Activated naive CD4-positive, alpha-beta T cell treated with anti-CD3 and anti-CD28 coated beads, Interleukin-2, amount 50 U/mL, for 16 hours (primary cell): Measurements from ENCODE around the gene CETN2.
"Not testable (repeated sequence)": the region's sequence is repeated elsewhere in the genome, so short reads cannot be mapped to it uniquely, and the experiment has no call there.

ENCODE experiments used
- DNase-seq: peaks from one replicate; pipeline ENCODE4 v3.0.0-alpha.2; 2020

Gene CETN2

DNA sequence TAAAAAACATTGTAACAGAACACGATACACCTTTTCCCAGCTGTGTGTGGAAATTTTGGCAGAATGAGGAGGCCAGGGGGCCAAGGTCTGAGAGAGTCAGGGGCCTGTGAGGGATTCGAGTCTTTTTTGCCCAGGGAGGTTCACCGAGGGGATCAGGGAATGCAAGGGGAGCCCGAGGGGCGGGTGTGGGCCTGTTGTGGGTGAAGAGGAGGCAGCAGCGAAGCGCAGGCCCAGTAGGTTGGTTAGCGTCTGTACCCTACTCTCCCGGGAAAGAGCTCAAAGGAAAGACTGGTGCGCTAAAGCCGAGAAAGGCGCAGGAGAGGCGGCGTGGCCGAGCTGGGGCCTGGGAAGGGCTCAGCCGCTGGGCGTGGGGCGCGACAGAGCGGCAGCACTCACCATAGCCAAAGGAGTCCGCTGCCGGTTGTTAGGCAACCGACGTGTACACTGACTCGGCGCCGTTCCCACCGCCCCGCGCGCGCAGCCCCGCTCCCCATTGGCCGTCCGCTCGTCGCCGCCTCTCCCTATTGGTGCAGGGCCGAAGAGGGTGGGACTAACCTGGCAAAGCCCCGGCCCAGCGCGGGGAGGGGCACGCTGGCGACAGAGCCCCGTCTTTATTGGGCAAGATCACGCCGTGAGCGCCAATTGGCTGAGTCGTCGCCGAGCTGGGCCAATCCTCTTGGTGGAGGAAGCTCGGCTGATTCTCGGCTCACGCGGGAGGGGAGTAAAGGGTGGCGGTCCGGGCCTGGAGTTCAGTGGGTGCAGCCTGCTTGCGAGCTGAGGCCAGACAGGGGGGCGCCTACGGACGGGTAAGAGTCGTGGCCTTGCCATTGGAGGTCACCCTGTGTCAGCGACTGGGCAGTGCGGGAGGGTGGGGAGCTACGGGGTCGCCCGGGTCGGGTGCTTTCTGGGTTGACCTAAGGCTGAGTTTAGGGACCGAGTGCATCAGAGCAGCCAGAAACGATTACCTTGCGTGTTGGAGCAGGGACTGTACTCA, at the start of gene CETN2, which contains the start of gene NSDHL:
CETN2 (minus strand) TSS at position 446 of the 994 bp plus-strand sequence; CDS start at position 399, 47 bp downstream.
NSDHL (plus strand) TSS at position 752 of the 994 bp plus-strand sequence. CDS start 15,262 bp downstream, outside the sequence.
- DNase-seq, result peak; percentile 95

DNA sequence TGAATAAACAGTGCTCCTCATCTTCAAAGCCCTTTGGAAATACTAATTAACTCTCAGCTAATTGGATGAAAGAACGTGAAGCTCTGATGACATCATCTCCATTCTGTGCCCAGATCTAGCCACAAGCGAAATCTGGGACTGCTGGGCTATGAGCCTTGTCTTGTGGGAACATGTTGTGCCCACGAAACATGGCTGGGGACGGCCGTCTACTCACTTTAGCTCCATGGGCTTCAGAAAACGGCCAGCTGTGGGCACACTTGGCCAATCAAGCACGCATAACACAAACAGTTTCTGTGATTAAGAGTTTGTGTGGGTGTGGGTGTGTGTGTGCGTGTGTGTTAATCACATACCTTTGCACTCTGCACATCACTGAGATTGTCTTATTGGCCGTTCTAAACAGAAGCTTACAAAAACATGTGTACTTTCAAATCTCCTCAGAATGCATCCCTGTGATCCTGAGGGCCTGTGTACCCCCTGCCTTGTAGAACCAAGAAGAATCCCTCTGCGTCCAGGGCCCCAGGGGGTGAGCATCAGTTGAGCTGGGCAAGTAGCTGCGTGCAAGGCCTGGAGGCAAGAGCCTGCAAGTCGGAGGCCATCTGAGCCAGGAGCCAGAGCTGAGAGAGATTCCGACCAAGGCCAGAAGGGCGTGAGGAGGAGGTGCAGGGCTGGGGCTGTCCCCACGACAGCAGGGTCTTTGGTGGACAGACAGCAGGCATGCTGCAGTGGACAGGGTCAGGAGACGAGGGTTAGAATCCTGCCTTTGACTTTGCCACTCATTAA, 48.6 kb upstream of the CETN2 start:
- no peak for DNase-seq

DNA sequence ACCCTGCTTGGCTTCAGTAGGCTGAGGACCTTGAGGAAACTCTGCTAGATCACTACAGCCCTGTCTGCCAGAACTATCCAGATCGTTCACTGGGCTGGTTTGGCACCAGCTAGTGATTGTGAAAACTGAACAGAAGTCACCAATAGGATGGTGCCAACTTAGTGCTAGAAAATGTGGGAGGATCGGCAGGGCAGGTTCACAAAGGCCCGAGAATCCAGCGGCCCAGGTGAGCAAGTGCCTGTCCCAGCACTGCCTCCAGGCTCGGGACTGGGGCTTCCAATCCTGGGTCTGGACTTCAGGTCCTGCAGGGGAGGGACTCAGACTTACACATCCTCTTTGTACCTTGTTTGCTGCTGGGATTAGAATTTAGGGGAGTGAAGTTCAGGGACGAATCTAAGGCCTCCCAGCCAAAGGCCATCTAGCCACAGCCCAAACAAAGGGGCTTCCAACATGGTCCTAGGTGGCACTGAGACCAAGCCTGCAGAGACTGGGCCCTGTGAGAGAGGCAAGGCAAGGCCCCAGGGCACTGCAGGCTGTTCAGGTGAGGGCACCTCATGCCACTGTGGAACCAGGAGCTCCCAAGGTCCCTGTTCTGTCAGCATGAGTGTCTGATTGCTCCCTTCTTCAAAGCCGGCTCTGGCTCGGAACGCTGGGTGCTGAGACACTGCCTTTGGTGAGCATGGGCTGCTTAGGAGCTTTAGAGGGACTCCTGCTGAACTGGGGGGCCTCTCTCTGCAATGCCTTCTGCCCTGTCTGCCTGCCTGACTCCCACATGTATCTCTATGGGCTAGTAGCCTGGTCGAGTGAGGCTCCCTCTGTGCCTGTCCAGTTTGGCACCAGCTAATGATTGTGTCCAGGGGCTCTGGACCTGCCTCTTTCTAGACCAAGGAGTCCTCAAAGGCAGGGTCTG, 46.6 kb upstream of the CETN2 start:
- DNase-seq, result no peak

DNA sequence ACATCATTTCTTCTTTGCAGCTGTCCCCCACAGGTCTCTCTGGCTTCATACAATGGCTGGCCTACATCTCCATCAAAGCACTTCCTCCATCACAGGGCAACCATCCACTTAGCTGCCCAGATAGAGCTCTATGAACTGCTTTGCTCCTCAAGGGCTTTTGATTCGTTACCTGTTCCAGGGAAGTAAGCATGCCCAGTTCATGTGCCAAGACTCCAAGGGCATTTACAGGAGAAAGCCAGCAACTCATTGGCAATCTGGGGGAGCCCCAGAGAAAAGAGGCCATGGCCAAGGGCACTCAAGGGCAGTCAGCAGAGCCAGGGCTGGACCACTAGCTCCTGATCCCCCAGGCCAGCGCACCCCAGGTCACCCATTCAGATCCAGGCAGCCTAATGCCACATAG, 42.8 kb upstream of the CETN2 start:
- DNase-seq, result no peak

DNA sequence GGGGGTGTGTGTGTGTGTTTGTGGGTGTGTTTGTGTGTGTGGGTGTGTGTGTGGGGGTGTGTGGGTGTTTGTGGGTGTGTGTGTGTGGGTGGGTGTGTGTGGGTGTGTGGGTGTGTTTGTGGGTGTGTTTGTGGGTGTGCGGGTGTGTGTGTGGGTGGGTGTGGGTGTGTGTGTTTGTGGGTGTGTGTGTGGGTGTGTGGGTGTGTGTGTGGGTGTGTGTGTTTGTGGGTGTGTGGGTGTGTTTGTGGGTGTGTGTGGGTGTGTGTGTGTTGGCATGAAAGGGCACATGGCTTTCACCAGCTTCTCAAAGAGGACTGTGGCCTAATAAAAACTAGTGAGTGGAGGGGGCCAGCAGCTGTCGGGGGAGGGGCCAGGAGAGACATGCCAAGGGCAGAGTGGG, 42.0 kb upstream of the CETN2 start:
- no peak for DNase-seq

DNA sequence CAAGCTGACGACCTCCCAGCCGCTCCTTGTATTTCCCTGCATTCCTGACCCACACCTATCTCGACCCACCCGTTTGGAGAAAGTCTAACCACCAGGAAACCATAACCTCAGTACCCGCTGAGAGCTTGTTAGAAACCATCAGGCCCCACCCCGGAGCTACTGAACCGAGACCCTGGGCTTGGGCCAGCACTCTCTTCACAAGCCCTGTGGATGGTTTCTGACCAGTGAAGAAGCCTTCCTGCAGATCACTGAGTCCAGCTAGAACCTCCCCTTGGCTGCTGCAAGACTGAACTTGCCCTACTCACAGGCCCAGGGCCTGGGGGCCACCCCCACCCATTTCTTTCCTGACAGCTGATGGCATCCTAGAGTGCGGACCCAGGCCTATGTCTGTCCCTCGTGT, 40.7 kb upstream of the CETN2 start:
- no peak for DNase-seq

DNA sequence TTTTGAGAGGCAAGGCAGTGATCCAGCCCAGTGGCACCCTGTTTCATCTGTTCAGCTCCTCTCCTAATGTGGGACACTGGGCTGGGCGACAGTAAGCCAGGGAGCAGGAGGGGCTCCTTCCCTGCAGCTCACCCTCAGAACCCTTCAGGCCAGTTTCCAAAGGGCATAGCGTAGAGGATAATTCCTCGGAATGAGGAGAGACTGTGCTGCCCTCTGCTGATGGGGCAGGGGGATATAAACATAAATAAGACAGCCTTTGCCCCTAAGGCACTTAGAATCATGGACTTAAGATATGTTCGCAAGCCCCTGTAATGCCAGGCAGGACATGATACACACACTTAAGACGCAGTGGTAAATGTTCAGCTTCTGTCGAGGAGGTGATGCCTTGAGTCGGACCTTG, 39.4 kb upstream of the CETN2 start:
- DNase-seq, result no peak

DNA sequence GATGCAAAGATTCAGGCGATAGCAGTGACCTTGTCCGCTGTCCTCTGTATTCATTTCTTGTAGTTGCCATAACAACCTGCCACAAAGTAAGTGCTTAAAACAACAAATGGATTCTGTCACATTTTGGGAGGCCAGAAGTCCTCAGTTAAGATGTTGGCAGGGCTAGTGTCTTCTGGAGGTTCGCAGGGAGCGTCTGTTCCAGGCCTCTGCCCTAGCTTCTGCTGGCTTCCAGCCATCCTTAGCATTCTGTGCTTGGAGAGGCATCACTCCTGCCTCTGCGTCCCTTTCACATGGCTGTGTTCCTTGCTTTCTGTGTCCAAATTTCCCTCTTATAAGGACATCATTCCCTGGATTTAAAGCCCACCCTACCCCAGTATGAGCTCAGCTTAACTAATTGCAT, 35.8 kb upstream of the CETN2 start:
- no peak for DNase-seq

DNA sequence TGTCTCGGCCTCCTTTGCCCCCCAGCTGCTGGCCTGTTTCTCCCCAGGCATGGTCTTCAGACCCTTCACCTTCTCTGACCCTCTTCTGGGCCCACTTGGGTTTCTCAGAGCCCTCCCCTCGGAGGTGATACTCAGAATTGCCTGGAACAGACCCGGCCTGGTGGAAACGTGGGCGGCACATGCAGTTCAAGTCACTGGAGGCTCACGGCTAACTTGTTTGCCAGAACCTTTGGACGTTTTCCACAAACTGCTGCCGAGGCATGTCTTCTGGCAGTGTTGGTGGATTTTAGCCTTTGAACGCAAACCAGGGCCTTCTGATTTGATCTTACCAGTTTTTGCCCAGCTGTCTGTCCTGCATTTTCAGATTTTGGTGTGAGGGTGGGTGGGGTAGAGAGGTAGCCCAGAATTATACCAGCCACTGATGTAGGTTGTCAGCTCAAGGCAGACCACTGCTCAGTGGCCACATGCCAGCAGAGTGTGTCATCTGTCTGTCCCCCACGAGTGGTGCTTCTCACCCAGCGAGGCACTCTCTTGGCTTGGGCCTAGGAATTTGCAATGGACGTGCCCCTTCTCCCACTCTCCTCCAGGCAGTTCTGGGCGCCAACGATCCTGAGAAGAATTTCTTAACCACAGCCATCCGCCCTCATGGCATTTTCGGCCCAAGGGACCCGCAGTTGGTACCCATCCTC, 34.8 kb upstream of the CETN2 start:
- DNase-seq, result no peak

DNA sequence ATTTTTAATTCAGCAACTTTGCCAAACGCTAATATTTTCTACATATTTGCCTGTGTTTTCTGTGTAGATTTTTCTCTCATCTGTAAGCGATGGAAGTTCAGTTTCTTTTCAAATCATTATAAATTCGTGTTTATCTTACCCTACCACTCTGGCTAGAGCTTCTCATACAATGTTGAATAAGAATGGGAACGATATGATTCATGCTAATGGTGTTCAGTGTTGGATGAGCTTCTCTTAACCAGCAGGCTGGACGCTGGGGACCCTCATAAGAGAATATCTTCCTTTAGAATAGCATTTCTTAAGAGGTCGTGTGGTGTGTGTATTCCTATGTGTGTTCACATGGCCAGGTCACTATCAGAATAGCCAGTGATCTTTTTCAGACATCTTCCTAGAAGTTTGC, 31.3 kb upstream of the CETN2 start:
- no peak for DNase-seq

DNA sequence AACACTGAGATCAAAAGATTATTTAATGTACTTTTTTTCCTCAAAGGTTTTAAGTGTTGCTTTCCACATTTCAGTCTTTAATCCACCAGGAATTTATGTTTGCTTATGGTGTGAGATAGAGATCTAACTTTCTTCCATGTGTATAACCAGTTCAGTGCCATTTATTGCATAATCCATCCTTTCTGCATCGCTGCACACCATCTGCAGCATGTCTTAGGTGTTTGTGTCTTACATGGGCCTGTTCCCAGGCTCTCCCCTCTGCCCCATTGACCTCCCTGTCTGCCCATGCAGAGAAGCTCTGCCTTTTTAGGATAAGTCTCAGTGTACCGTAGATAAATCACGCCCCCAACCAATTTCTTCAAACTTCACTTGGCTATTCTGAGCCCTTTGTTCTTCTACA, 30.6 kb upstream of the CETN2 start:
- no peak for DNase-seq

DNA sequence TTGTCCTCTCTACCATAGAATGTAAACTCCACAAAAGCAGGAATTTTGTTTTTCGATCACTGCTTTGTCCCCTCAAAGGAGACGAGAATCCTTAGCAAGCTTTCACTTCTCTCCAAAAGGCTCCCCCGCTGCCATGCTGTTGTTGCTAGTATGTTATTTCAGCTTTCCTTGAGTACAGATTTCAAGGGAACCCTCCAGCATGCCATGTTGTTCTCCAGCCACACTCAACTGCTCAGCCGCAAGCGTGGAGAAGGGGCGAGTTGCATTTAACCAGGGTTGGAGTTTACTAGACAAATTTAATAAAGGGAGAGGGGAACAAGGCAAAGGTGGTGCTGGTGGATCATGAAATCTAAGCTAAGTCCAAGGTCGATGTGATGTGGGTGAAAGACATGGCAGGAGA, 23.4 kb upstream of the CETN2 start:
- DNase-seq, result no peak

DNA sequence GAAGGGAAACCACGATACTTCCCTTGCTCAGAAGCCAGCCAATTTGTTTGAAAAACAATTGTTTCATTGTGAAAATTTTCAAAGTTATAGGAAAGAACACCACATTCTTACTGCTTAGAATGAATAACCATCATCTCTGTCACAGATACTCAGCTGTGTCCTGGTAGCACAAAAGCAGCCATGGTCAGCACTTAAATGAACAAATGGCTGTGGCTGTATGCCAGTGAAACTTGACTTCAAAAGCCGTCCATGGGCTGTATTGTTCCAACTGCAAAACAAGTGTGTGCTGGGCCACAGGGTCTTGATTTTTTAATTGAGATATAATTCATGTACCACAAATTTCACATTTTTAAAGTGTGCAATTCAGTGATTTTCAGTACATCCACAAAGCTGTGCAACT, 19.9 kb upstream of the CETN2 start:
- no peak for DNase-seq

DNA sequence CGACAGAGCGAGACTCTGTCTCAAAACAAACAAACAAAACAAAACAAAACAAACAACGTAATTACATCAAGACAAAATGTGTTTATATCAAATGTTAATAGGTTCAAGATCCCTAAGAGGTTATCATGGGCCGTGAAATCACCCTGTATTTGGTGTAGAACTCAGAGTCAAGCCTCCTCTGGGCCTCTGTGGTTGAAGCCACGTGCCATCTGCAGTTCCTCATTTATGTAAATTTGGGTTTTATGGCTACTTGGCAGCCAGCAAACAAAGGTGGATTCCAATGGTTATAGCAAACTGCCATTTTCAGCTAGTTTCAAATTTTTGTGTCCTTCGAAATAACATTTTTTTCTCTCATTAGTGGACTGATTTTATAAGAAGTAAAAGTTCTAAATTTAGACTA, 16.7 kb upstream of the CETN2 start:
- no peak for DNase-seq

DNA sequence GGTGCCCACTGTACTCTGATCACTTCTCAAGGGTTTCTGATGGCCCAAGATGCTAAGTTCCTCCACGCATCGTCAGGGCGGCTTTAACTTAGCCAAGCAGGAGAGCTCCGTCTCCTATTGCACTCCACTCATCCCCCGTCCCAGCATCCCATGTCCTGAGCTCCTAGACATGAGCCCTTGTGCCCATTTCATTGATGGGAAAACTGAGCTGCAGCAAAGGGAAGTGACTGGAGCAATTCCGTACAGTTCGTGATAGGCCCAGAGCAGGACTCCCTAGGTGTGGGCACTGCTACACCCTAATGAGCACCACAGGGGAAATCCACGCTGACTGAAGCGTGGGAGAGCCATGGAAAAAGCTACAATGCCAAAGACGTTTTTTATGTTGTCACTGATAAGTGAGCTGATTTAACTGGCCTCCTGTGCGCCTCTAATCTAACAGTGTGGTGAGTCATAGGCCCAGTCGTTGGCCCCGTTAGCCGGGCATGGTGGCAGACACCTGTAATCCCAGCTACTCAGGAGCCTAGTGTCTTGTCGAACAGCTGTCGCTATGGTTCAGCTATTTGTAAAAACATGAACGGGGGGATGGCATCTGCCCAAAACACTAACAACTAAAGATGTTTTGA, 15.2 kb upstream of the CETN2 start:
- DNase-seq, result no peak

DNA sequence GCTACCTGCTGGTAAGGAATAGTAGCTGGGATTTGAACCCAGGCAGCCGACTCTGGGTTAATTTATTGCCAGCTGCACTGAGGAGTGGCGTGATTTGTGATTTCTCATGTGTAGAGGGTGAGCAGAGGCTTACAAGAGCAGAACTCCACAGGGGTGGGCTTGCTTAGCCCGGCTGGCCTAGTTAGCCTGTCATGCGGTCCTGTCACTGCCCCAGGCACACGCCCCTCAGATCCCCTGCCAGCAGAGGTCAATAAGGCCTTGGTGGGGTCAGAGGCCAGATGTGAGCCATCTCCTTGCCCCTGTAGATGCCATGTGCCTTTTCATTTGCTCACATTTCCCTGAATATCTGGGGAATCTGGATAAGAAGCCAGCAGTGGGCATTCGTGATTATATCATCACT, 13.7 kb upstream of the CETN2 start:
- no peak for DNase-seq

DNA sequence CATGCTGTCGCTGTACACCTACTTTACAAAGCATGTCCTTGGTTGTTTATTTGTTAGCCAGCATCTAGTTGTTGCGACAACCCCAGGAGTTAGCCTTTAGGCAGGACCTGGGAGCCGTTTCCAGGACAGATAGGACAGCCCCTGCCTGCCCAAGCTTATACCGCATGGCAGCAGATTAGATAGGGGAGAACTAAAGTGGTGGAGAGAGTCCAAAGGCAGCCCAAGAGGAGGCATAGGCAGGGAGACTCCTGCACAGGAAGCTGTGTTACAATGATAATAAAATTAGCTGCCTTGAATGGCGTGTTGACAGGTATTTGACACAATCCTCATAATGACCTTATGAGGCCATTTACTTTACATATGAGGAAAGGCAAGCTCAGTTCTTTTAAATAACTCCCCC, 13.3 kb upstream of the CETN2 start:
- DNase-seq, result no peak

DNA sequence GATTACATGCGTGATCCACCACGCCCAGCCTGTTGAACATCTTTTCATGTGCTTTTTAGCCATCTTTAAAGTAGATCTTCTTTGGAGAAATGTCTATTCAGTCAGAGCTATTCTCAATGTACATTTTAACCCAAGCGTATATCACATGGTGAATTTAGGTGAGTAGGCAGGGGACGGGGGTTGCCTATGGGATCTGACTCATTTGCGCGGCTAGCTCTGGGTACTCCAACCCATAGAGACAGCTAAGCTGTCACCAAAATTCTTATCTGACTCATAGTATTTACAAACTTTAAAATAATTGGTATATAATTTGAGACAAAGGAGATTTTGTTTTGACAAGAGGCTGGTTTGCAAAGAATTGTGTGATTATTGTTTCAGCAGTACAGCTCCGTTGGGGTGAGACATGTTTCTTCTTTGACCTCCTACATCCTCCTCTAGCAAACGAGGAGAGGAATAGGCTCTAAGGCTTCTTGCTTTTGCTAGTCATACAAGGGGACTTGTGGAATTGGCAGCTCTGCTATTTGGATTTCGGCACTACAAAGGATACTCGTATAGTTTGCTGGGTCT, 12.3 kb upstream of the CETN2 start:
- no peak for DNase-seq

DNA sequence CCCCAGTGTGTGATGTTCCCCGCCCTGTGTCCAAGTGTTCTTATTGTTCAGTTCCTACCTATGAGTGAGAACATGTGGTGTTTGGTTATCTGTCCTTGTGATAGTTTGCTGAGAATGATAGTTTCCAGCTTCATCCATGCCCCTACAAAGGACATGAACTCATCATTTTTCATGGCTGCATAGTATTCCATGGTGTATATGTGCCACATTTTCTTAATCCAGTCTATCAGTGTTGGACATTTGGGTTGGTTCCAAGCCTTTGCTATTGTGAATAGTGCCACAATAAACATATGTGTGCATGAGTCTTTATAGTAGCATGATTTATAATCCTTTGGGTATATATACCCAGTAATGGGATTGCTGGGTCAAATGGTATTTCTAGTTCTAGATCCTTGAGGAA, 4.9 kb upstream of the CETN2 start:
- not testable (repeated sequence) for DNase-seq

DNA sequence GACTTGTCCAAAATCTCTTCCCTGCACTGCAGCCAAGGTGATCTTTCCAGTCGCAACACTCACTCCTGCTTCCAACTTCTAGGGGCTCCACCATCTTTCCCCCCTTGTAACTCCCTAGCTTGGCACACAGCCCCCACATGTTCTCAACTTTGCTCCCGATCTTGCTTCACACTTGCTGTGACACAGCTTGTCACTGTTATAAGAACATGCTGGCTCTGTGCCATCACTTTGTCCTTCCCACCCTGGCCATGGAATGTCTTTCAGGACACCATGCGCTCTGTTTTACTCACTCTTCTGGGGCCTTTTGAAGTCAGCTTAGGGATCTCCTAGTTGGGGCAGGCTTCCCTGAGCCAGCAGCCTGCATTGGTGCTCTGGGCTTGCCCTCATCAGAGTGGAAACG, 2.8 kb upstream of the CETN2 start:
- DNase-seq, result no peak

DNA sequence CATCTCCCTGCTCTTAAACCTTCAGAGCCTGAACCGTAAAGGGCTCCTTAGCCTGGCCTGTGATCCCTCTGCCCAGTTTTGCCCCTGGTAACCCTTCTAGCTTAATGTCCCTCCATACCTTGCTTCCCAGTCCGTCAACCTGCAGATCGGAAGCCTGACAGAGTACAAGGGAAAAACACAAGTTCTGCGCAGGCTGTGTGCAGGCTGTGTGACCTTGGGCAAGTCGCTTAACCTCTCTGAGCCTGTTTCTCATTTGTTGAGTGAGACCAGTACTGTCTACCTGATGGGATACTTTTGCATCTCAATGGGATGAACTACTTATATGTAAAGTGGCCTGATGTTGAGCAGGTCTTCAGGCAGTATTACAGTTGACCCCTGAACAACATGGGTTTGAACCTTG, 2.0 kb upstream of the CETN2 start:
- no peak for DNase-seq
